ENCODE measurements around the gene ANGEL1. TPM values are rescaled to one million over a fixed set of nuclear protein-coding genes. Genes with fewer than 3 reads are reported as not detected.

The ANGEL1 gene
- polyA plus RNA-seq, 1 experiment: 12.8 TPM

DNA sequence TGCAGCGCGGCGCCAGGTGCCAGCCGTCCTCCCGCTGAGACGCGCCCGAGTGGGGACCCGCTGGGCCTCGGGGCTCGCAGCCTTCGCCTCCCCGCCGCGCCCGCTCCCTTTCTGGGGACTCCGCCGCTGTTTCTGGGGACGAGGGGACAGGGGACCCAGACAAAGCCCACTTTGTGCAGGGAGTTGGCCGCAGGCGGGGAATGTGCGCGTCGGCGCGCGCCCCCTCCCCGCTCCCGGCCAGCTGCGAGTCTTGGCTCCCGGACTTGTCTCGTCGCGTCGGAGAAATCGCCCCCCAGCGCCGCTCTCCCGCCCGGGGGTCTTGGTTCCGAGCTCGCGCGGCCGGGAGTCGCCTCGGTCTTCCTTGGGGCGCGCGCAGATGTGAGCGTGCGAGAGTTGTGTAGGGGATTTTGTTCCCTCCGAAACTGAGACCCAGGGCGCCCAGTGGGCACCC is 50.7 kb downstream of the ANGEL1 start:
- Histone ChIP-seq H3K27ac (ENCODE audit: low read depth, low read length) (no peak overlapping the region), H3K27me3 (ENCODE audit: control insufficient read depth, insufficient read depth, low read length) (no peaks in the 10 kb centered on the region), H3K4me3 (ENCODE audit: low read depth, low read length) (peak overlapping the region; percentile 73), H3K9me3 (ENCODE audit: control insufficient read depth, insufficient read depth, low read length) (no peaks in the 10 kb centered on the region; the same call in 1 of the 2 replicates)
- no peak for TF ChIP-seq CTCF (IDR thresholded peaks at IDR 0.05; ENCODE audit: low read depth, low read length)
- POLR2A ChIA-PET: interaction anchor here (1.4 kb wide), 1 partner anchor 51 kb away, joined by 3 read pairs; the partner anchor contains the start of gene ANGEL1
- CTCF ChIA-PET: no interaction called here
- DNase-seq (ENCODE audit: low read depth, low spot score): no peak

DNA sequence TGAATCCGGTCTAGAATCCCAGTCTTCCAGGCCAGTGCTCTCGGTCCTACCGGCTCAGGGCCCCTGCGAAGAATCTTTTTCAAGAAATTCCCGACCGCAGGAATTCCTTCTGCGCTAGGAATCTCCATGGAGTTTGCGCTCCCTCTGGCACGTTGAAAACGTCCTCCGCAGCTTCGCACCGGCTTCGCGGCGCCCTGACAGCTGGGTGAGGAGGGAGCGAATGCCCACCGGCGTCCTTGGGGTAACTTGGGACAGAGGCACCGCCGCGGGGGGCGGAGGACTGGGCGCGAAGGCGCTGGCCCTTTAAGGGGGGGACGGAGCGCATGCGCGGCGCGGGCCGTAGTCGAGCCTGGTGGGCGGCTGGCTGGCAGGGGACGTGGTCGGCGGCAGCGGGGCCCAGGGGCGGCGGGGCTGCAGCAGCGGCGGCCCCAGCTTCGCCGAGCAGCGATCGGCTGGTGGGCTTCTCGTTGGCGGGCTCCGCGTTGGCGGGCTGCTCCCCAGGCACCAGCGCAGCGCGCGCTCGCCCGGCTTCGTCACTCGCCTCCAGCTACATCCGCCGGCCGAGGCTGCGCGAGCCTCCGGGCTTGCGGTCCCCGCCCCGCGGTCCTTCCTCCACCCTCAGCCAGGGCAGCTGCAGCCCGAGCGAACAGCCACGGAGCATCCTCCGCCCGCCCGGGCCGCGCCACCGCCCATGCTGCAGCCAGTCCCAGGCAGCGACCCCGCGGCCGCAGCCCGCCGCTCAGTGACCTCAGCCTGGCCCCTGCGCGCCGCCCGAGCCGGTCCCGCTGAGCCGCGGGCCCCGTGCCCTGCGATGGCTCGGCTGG is 51.3 kb downstream of the ANGEL1 start, which contains the start of gene VASH1:
Gene VASH1 (plus strand): TSS at position 333 of the 824 bp plus-strand sequence. CDS start 1,354 bp downstream, outside the sequence.
- H3K4me3 ChIP-seq (ENCODE audit: low read depth, low read length): peak within 1 kb of the TSS; percentile 73
- POLR2A ChIA-PET: interaction anchor here (1.4 kb wide), 1 partner anchor 51 kb away, joined by 3 read pairs; the partner anchor contains the start of gene ANGEL1
- CTCF ChIA-PET: no interaction called here
- TF ChIP-seq CTCF (IDR thresholded peaks at IDR 0.05; ENCODE audit: low read depth, low read length): no peak
- peak within 1 kb of the TSS; percentile 3 for H3K27ac ChIP-seq (ENCODE audit: low read depth, low read length)
- no peaks in the 10 kb centered on the region for H3K27me3 ChIP-seq (ENCODE audit: control insufficient read depth, insufficient read depth, low read length)
- H3K9me3 ChIP-seq (ENCODE audit: control insufficient read depth, insufficient read depth, low read length): no peaks in the 10 kb centered on the region; the same call in 1 of the 2 replicates
- DNase-seq (ENCODE audit: low read depth, low spot score): peak; percentile 29

DNA sequence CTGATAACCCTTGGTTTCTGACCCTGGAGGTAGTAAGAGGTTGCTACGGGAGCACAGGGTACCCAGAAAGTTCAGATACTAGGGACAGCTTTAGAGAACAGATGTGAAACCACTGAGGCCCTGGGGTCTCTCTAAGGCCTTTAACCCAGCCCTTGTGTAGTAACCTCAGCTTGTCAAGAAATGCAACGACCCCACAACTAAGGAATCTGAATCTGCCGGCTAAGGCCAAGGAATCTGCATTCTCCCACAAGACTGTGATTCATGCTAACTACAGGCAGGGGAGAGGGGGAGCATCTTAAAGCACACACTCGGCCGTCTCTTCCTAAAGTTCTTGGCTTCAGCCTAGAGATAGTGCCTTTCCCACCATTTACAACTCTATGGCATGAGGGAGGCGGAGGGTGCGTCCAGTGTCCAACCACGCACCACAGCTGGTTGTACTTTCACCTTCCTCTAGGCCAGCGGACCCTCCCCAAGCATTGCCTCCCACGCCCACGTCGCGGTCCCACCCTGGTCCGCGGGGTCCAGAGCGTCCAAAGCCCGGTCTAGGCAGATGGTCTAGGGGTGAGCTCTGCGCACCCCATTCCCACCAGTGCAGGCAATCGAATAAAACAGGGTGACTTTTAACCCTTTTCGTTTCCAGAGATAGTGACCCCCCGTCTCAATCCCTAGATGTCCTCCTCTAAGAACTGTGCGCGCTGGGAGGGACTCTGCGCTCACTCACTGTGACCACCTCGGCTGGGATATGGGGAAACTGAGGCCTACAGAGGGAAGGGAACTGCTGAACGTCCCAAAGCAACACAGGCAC is 52.1 kb downstream of the ANGEL1 start:
- ChIA-PET CTCF (interaction anchor here (0.5 to 0.9 kb wide), 2 partner anchors 24 to 38 kb away, joined by 3 to 11 read pairs; no protein-coding TSS in a partner anchor), POLR2A (no interaction called here)
- Histone ChIP-seq H3K27ac (ENCODE audit: low read depth, low read length) (peak overlapping the region; percentile 3), H3K27me3 (ENCODE audit: control insufficient read depth, insufficient read depth, low read length) (no peaks in the 10 kb centered on the region), H3K4me3 (ENCODE audit: low read depth, low read length) (peak overlapping the region; percentile 73), H3K9me3 (ENCODE audit: control insufficient read depth, insufficient read depth, low read length) (no peaks in the 10 kb centered on the region; the same call in 1 of the 2 replicates)
- TF ChIP-seq CTCF (IDR thresholded peaks at IDR 0.05; ENCODE audit: low read depth, low read length): no peak
- DNase-seq (ENCODE audit: low read depth, low spot score): no peak

- no peaks in the 10 kb centered on the region; the same call in 1 of the 2 replicates for H3K9me3 ChIP-seq (ENCODE audit: control insufficient read depth, insufficient read depth, low read length)
- CTCF ChIA-PET: interaction anchor here (0.5 to 0.9 kb wide), 2 partner anchors 25 to 39 kb away, joined by 3 to 11 read pairs; no protein-coding TSS in a partner anchor
- H3K27me3 ChIP-seq (ENCODE audit: control insufficient read depth, insufficient read depth, low read length): no peaks in the 10 kb centered on the region
- no peak overlapping the region for H3K4me3 ChIP-seq (ENCODE audit: low read depth, low read length)
- no peak for DNase-seq (ENCODE audit: low read depth, low spot score)
- H3K27ac ChIP-seq (ENCODE audit: low read depth, low read length): no peak overlapping the region
- POLR2A ChIA-PET: no interaction called here
- no peak for TF ChIP-seq CTCF (IDR thresholded peaks at IDR 0.05; ENCODE audit: low read depth, low read length)
Measured at GRCh38 chr14:76759589-76759988, 53.1 kb downstream of the ANGEL1 start.

Measured in AG04450 (cell line).